HG02973 (cell line): ENCODE measurements around the gene C10orf120.

ENCODE experiments used
- ATAC-seq: cut with Tn5 transposase; IDR thresholded peaks from one replicate; pipeline ENCODE4 v1.9.1; 2021; ENCODE audit warnings: moderate library complexity; ENCODE audit not compliant: unreplicated experiment

The C10orf120 gene

GRCh38 chr10:122699796-122700455, at the start of gene C10orf120:
Gene C10orf120, minus strand, starts transcription at chr10:122699846. Its CDS starts 56 bp downstream, at chr10:122699790.
- ATAC-seq: no peak

GRCh38 chr10:122748496-122748895, 48.9 kb upstream of the C10orf120 start:
- ATAC-seq: no peak

- ATAC-seq: no peak
Observed at GRCh38 chr10:122746408-122746807, 46.8 kb upstream of the C10orf120 start.

GRCh38 chr10:122744257-122744656, 44.6 kb upstream of the C10orf120 start:
- ATAC-seq: no peak

GRCh38 chr10:122740640-122741039, 41.0 kb upstream of the C10orf120 start:
- no peak for ATAC-seq

GRCh38 chr10:122738031-122738430, 38.4 kb upstream of the C10orf120 start:
- no peak for ATAC-seq

- ATAC-seq: no peak
Observed at GRCh38 chr10:122733931-122734665, 34.5 kb upstream of the C10orf120 start.

GRCh38 chr10:122733443-122733842, 33.8 kb upstream of the C10orf120 start:
- no peak for ATAC-seq

- no peak for ATAC-seq
Observed at GRCh38 chr10:122730238-122730637, 30.6 kb upstream of the C10orf120 start.

GRCh38 chr10:122729126-122729525, 29.5 kb upstream of the C10orf120 start:
- no peak for ATAC-seq

- ATAC-seq: no peak
Observed at GRCh38 chr10:122727426-122727825, 27.8 kb upstream of the C10orf120 start.

GRCh38 chr10:122725768-122726167, 26.1 kb upstream of the C10orf120 start:
- no peak for ATAC-seq

GRCh38 chr10:122725006-122725405, 25.4 kb upstream of the C10orf120 start:
- no peak for ATAC-seq

GRCh38 chr10:122721111-122721510, 21.5 kb upstream of the C10orf120 start:
- no peak for ATAC-seq

- ATAC-seq: no peak
Observed at GRCh38 chr10:122716025-122716424, 16.4 kb upstream of the C10orf120 start.

GRCh38 chr10:122715576-122715975, 15.9 kb upstream of the C10orf120 start:
- ATAC-seq: no peak

- ATAC-seq: no peak
Observed at GRCh38 chr10:122713091-122713885, 13.6 kb upstream of the C10orf120 start.

- no peak for ATAC-seq
Observed at GRCh38 chr10:122710576-122710975, 10.9 kb upstream of the C10orf120 start.

- ATAC-seq: no peak
Observed at GRCh38 chr10:122709971-122710370, 10.3 kb upstream of the C10orf120 start.

GRCh38 chr10:122707535-122707934, 7.9 kb upstream of the C10orf120 start:
- ATAC-seq: no peak

- no peak for ATAC-seq
Observed at GRCh38 chr10:122706947-122707346, 7.3 kb upstream of the C10orf120 start.

GRCh38 chr10:122706467-122706866, 6.8 kb upstream of the C10orf120 start:
- ATAC-seq: no peak
